Measurements from ENCODE around the gene IDUA. TPM values are rescaled to one million over a fixed set of nuclear protein-coding genes. Genes with fewer than 3 reads are reported as not detected.

The IDUA gene
- total RNA-seq, 1 donor from 2014 or later: 32.9 TPM

DNA sequence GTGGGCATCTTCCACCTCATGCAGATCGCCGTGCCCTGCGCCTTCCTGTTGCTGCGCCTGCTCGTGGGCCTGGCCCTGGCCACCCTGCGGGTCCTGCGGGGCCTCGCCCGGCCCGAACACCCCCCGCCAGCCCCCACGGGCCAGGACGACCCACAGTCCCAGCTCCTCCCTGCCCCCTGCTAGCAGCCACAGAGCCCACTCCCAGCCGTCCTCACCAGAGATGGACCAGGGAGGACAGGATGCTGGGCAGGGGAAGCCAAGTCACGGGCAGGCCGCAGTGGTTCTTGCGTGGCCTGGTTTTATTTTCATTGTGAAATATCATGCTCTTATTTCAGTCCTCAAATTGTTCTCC, 28.6 kb upstream of the IDUA start:
- Mint-ChIP-seq H3K27me3 (no peaks in the 10 kb centered on the region), H3K36me3 (ENCODE audit: low read depth) (peaks cover 55% of the 10 kb centered on the region), H3K9me3 (no peaks in the 10 kb centered on the region), H3K27ac (no peak overlapping the region), H3K4me1 (peaks cover 2% of the 10 kb centered on the region), H3K4me3 (no peak overlapping the region)
- TF ChIP-seq, protein P1, sequence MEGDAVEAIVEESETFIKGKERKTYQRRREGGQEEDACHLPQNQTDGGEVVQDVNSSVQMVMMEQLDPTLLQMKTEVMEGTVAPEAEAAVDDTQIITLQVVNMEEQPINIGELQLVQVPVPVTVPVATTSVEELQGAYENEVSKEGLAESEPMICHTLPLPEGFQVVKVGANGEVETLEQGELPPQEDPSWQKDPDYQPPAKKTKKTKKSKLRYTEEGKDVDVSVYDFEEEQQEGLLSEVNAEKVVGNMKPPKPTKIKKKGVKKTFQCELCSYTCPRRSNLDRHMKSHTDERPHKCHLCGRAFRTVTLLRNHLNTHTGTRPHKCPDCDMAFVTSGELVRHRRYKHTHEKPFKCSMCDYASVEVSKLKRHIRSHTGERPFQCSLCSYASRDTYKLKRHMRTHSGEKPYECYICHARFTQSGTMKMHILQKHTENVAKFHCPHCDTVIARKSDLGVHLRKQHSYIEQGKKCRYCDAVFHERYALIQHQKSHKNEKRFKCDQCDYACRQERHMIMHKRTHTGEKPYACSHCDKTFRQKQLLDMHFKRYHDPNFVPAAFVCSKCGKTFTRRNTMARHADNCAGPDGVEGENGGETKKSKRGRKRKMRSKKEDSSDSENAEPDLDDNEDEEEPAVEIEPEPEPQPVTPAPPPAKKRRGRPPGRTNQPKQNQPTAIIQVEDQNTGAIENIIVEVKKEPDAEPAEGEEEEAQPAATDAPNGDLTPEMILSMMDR (IDR thresholded peaks at IDR 0.05): no peak
- ChIA-PET POLR2A (no interaction called here), CTCF (no interaction called here)
- ATAC-seq (ENCODE audit: low read depth): no peak
- intact Hi-C loops (cut with micrococcal nuclease): no loop called here
- no peak for DNase-seq

DNA sequence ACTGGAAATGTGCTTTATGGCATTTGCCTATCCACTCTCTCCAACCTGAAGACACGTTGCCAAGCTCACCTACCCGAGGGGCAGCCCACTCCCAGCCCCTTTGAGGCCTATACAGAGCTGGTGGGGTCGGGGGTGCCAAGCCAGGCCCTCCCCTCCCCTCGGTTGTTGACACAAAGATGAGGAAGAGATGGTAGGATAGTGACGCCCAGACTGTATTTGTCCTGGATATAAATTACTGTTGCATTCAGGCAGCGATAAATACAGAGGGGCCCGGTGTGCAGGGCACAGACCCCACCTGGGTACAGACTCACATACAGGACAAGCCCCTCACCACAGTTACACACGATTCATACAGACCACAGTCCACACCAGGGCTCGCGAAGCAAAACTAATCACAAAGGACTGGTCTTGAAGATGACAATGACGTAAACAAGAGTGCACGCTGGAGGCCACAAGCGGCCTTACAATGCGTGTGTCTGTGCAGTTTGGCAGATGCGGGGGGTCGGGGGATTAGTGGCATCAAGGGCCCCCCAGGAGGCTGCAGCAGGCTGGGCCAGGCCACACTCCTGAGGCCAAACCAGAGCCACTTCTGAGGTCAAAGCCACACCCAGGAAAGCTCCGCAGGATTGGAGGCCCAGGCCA, 28.0 kb upstream of the IDUA start:
- H3K36me3 Mint-ChIP-seq (ENCODE audit: low read depth): peaks cover 50% of the 10 kb centered on the region
- CTCF ChIA-PET: no interaction called here
- H3K27me3 Mint-ChIP-seq: no peaks in the 10 kb centered on the region
- H3K9me3 Mint-ChIP-seq: no peaks in the 10 kb centered on the region
- no peak overlapping the region for H3K4me3 Mint-ChIP-seq
- TF ChIP-seq, protein P1 (IDR thresholded peaks at IDR 0.05): no peak
- intact Hi-C loops (cut with micrococcal nuclease): no loop called here
- H3K4me1 Mint-ChIP-seq: peaks cover 2% of the 10 kb centered on the region
- DNase-seq: no peak
- POLR2A ChIA-PET: no interaction called here
- no peak overlapping the region for H3K27ac Mint-ChIP-seq
- ATAC-seq (ENCODE audit: low read depth): no peak

DNA sequence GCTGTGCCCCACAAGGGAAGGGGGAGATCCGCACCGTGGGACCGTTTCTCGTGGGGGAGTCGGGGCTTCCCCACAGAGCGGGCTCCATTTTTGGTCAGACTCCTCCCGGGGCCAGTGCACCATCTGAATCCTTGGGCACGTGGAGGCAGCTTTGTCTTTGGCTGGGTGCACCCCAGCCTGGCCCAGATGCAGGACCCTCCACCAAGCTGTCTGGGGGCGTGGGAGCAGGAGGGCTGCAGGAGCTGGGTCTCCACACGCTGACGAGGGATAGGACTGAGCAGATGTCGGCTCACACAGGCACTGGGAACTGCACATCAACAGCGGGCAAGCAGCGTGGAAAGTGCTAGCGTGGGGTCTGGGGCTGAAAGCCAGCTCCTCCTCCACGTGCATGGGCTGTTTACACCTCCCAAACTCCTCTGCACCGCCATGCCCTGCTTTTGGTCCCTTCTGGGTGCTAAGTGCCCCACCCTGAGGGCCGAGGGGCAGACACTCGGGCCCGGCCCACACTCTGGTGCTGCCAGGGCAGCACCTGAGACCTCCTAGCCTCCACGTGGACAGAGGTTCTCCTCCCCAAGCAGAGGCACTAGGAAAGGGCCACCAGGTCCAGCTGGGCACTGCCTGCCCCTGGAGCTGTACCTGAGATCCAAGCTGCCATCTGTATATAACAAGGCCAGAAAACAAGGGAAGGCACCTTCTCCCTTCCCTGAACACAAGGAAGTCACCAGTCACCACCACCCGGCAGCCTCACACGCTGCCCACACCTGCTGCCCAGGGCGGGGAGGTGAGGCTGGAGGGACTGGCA, 27.3 kb upstream of the IDUA start:
- H3K4me1 Mint-ChIP-seq: peaks cover 2% of the 10 kb centered on the region

GRCh38 chr4:960140-960635, 26.7 kb upstream of the IDUA start:
- ATAC-seq (ENCODE audit: low read depth): no peak
- intact Hi-C loops (cut with micrococcal nuclease): no loop called here
- no peaks in the 10 kb centered on the region for H3K27me3 Mint-ChIP-seq
- no peak for DNase-seq
- ChIA-PET POLR2A (no interaction called here), CTCF (no interaction called here)
- H3K27ac Mint-ChIP-seq: no peak overlapping the region
- no peak overlapping the region for H3K4me3 Mint-ChIP-seq
- H3K9me3 Mint-ChIP-seq: no peaks in the 10 kb centered on the region
- peaks cover 37% of the 10 kb centered on the region for H3K36me3 Mint-ChIP-seq (ENCODE audit: low read depth)
- peaks cover 2% of the 10 kb centered on the region for H3K4me1 Mint-ChIP-seq
- TF ChIP-seq, protein P1 (IDR thresholded peaks at IDR 0.05): no peak

More for the DNA sequence above, 27.3 kb upstream of the IDUA start:
- DNase-seq: no peak
- H3K9me3 Mint-ChIP-seq: no peaks in the 10 kb centered on the region
- H3K4me3 Mint-ChIP-seq: no peak overlapping the region
- no peak for ATAC-seq (ENCODE audit: low read depth)
- ChIA-PET CTCF (no interaction called here), POLR2A (no interaction called here)
- TF ChIP-seq, protein P1 (IDR thresholded peaks at IDR 0.05): no peak
- H3K36me3 Mint-ChIP-seq (ENCODE audit: low read depth): peaks cover 44% of the 10 kb centered on the region
- intact Hi-C loops (cut with micrococcal nuclease): no loop called here
- no peak overlapping the region for H3K27ac Mint-ChIP-seq
- H3K27me3 Mint-ChIP-seq: no peaks in the 10 kb centered on the region

DNA sequence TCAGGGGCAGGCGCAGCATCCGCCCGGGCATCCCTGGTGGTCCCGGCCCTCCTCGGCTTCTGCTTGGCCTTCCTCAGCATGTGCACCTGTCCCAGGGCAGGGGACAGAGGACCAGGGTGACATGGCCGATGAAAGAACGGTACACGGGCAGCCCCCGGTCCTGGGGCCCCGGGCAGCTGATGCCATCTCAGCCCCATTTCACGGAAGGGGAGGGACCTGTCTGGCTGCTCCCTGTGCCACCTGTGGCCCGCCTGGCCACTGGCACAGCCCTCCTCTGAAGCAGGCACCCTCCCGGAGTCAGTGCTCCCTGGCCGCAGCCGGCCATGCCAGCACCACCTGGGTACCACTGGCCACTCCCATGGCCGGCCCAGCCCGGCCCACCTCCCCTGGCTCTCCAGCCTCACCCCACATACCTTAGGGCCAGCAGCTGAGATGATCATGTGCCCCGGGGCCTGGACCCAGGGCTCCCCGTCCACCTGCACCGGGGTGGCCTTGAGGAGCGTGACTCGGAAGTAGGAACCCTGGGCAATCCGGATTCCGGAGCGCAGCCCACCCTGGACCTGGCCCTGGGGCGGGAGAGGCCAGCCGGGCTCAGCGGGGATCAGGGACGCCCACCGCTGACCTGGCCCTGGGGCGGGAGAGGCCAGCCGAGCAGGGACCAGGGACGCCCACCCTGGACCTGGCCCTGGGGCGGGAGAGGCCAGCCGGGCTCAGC, 26.1 kb upstream of the IDUA start:
- Mint-ChIP-seq H3K36me3 (ENCODE audit: low read depth) (peaks cover 35% of the 10 kb centered on the region), H3K27me3 (no peaks in the 10 kb centered on the region), H3K4me1 (peaks cover 2% of the 10 kb centered on the region), H3K4me3 (no peak overlapping the region), H3K9me3 (no peaks in the 10 kb centered on the region), H3K27ac (no peak overlapping the region)
- ChIA-PET POLR2A (no interaction called here), CTCF (no interaction called here)
- no peak for ATAC-seq (ENCODE audit: low read depth)
- no peak for DNase-seq
- intact Hi-C loops (cut with micrococcal nuclease): no loop called here
- TF ChIP-seq, protein P1 (IDR thresholded peaks at IDR 0.05): no peak
